OCI-LY7 (cell line): ENCODE measurements around the gene RIOK3.

Source experiments
- EZH2phosphoT487 ChIP-seq: fragments of 200-600 bp; sonication (generic); IDR thresholded peaks from 2 replicates; pipeline ENCODE4 v1.6.1; 2018; ENCODE audit warnings: low read depth, borderline replicate concordance, mild to moderate bottlenecking, mixed run types, antibody characterized with exemption, low read length, moderate library complexity, mixed read lengths
- TF ChIP-seq, protein P1 (sequence below): fragments of 200-600 bp; sonication (generic); conservative IDR thresholded peaks from 2 replicates; pipeline ENCODE4 v1.5.1; 2014; ENCODE audit warnings: mild to moderate bottlenecking, antibody characterized with exemption, low read length, moderate library complexity, mixed read lengths

GRCh38 chr18:23523429-23524212 is 70.5 kb downstream of the RIOK3 start:
- TF ChIP-seq, protein P1, sequence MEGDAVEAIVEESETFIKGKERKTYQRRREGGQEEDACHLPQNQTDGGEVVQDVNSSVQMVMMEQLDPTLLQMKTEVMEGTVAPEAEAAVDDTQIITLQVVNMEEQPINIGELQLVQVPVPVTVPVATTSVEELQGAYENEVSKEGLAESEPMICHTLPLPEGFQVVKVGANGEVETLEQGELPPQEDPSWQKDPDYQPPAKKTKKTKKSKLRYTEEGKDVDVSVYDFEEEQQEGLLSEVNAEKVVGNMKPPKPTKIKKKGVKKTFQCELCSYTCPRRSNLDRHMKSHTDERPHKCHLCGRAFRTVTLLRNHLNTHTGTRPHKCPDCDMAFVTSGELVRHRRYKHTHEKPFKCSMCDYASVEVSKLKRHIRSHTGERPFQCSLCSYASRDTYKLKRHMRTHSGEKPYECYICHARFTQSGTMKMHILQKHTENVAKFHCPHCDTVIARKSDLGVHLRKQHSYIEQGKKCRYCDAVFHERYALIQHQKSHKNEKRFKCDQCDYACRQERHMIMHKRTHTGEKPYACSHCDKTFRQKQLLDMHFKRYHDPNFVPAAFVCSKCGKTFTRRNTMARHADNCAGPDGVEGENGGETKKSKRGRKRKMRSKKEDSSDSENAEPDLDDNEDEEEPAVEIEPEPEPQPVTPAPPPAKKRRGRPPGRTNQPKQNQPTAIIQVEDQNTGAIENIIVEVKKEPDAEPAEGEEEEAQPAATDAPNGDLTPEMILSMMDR: no peak
- TF ChIP-seq EZH2phosphoT487: no peak
